Stomach smooth muscle (tissue), 2 donors: ENCODE data around the gene TAF11L6.
"Not testable (repeated sequence)": the region's sequence is repeated elsewhere in the genome, so short reads cannot be mapped to it uniquely, and the experiment has no call there.

Experiments
- H3K27ac ChIP-seq: one replicate; pipeline ENCODE4 v1.7.0; 2013; ENCODE audit warnings: mild to moderate bottlenecking, low read length, inconsistent platforms
- H3K27me3 ChIP-seq, 2 donors: one replicate each; pipeline ENCODE4 v1.7.0; 2013; ENCODE audit warnings: low read length in 2 of 2; ENCODE audit not compliant: insufficient read depth in 2 of 2, control insufficient read depth in 1 of 2
- H3K36me3 ChIP-seq, 2 donors: one replicate each; pipeline ENCODE4 v1.7.0; 2013; ENCODE audit warnings: low read length in 2 of 2; ENCODE audit not compliant: control insufficient read depth in 2 of 2, insufficient read depth in 2 of 2
- H3K4me1 ChIP-seq: one replicate; pipeline ENCODE4 v1.7.0; 2013; ENCODE audit warnings: low read length; ENCODE audit not compliant: control insufficient read depth, insufficient read depth
- H3K4me3 ChIP-seq, 2 donors: one replicate each; pipeline ENCODE4 v1.7.0; 2013; ENCODE audit warnings: low read length in 2 of 2
- H3K9ac ChIP-seq, 2 donors: one replicate each; pipeline ENCODE4 v1.7.0; 2013; ENCODE audit warnings: low read length in 2 of 2, mild to moderate bottlenecking in 1 of 2
- H3K9me3 ChIP-seq, 2 donors: one replicate each; pipeline ENCODE4 v1.7.0; 2013; ENCODE audit warnings: low read length in 2 of 2; ENCODE audit not compliant: control insufficient read depth in 2 of 2
- donor health status: healthy.
- donor health status: Pancreatic carcinoma.

The TAF11L6 gene

GRCh38 chr5:17518067-17518466, 10.4 kb upstream of the TAF11L6 start, which contains the start of gene TAF11L3:
TSS of gene TAF11L3 (plus strand) at chr5:17518367.
- not testable (repeated sequence) for H3K27me3 ChIP-seq, H3K9ac ChIP-seq, H3K36me3 ChIP-seq, H3K9me3 ChIP-seq, H3K4me3 ChIP-seq, H3K4me1 ChIP-seq, H3K27ac ChIP-seq

DNA sequence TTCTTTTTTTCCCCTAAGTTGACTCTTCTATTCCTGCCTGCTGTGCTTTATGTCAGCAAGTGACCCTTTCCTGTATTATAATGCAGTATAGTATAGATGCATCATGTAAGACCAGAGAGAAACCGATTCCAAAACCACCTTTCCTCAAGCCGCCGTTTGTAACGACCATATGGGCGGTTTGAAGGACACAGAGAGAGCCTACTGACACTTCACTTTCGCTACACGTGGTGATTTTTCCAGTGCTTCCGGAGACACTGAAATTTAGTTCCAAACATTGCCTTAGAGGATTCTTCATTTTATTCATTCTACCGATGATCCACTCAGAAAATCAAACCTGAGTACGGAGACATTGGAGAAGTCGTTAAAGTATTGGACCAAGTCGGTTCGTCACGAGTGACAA, 9.0 kb upstream of the TAF11L6 start:
- H3K9me3 ChIP-seq, H3K9ac ChIP-seq, H3K27me3 ChIP-seq, H3K4me3 ChIP-seq, H3K4me1 ChIP-seq, H3K36me3 ChIP-seq, H3K27ac ChIP-seq: not testable (repeated sequence)

DNA sequence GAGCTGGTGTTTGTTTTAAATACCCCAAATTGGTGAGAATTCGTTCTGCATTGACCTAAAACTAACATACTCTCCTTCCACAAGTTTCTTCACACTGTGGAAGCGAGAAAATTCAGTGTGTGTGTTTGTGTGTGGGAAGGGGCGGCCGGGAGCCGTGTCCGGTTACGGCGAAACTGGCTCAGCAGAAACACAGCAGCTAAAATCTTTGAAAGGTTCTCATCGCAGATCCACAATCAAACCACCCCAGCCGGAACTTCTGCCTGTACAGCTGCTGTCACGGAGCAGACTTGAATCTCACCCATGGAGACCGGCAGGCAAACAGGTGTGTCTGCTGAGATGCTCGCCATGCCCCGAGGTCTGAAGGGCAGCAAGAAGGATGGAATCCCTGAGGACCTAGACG, 7.0 kb upstream of the TAF11L6 start, which contains the start of gene TAF11L4:
TAF11L4 (plus strand) TSS at position 301 of the 400 bp plus-strand sequence.
- H3K36me3 ChIP-seq, H3K4me1 ChIP-seq, H3K27ac ChIP-seq, H3K9me3 ChIP-seq, H3K9ac ChIP-seq, H3K27me3 ChIP-seq, H3K4me3 ChIP-seq: not testable (repeated sequence)

- H3K9ac ChIP-seq, H3K27ac ChIP-seq, H3K36me3 ChIP-seq, H3K27me3 ChIP-seq, H3K9me3 ChIP-seq, H3K4me1 ChIP-seq, H3K4me3 ChIP-seq: not testable (repeated sequence)
Measured at GRCh38 chr5:17524935-17525334, 3.5 kb upstream of the TAF11L6 start, which contains the start of gene TAF11L5. TSS of gene TAF11L5 (plus strand) at chr5:17525235.

GRCh38 chr5:17526504-17526903, 2.0 kb upstream of the TAF11L6 start:
- not testable (repeated sequence) for H3K4me1 ChIP-seq, H3K9me3 ChIP-seq, H3K4me3 ChIP-seq, H3K36me3 ChIP-seq, H3K27ac ChIP-seq, H3K9ac ChIP-seq, H3K27me3 ChIP-seq
